Glutamatergic neuron (in vitro differentiated cells): ENCODE data around the gene KCNQ1. TPM values are rescaled to one million over a fixed set of nuclear protein-coding genes. Genes with fewer than 3 reads are reported as not detected.

Source experiments
- DNase-seq: peaks from one replicate; pipeline ENCODE4 v3.0.0; 2022
- H3K27ac Mint-ChIP-seq: one replicate; pipeline ENCODE4 v1.8.0; 2020; ENCODE audit warnings: mild to moderate bottlenecking, mixed read lengths, inconsistent platforms; ENCODE audit not compliant: unreplicated experiment
- H3K27me3 Mint-ChIP-seq: one replicate; pipeline ENCODE4 v1.8.0; 2020; ENCODE audit warnings: mild to moderate bottlenecking, moderate library complexity, mixed read lengths, inconsistent platforms; ENCODE audit not compliant: unreplicated experiment
- H3K36me3 Mint-ChIP-seq: one replicate; pipeline ENCODE4 v1.8.0; 2020; ENCODE audit warnings: mild to moderate bottlenecking, mixed read lengths, inconsistent platforms; ENCODE audit not compliant: unreplicated experiment
- H3K4me1 Mint-ChIP-seq: one replicate; pipeline ENCODE4 v1.8.0; 2020; ENCODE audit warnings: mild to moderate bottlenecking, low read depth, mixed read lengths, inconsistent platforms; ENCODE audit not compliant: unreplicated experiment
- H3K4me3 Mint-ChIP-seq: one replicate; pipeline ENCODE4 v1.8.0; 2020; ENCODE audit warnings: mild to moderate bottlenecking, mixed read lengths, inconsistent platforms; ENCODE audit not compliant: unreplicated experiment
- H3K9me3 Mint-ChIP-seq: one replicate; pipeline ENCODE4 v1.8.0; 2020; ENCODE audit warnings: mild to moderate bottlenecking, moderate library complexity, mixed read lengths, inconsistent platforms; ENCODE audit not compliant: unreplicated experiment
- total RNA-seq: library from RNA; stranded (reverse); fragmentation: NEBNext Ultra II Directional; extraction: Animal tissue kit (Norgen Biotek cat#: 25700); gene quantifications from one replicate; pipeline ENCODE4 v1.2.1, GENCODE V29; 2021; ENCODE audit not compliant: unreplicated experiment
- TF ChIP-seq, protein P1 (sequence below): fragments of 200-600 bp; sonication (generic); IDR thresholded peaks from one replicate; pipeline ENCODE4 v1.5.0; 2021; ENCODE audit not compliant: partially characterized antibody, unreplicated experiment

Gene KCNQ1
- total RNA-seq, 1 donor from 2014 or later = 0.44 TPM

DNA sequence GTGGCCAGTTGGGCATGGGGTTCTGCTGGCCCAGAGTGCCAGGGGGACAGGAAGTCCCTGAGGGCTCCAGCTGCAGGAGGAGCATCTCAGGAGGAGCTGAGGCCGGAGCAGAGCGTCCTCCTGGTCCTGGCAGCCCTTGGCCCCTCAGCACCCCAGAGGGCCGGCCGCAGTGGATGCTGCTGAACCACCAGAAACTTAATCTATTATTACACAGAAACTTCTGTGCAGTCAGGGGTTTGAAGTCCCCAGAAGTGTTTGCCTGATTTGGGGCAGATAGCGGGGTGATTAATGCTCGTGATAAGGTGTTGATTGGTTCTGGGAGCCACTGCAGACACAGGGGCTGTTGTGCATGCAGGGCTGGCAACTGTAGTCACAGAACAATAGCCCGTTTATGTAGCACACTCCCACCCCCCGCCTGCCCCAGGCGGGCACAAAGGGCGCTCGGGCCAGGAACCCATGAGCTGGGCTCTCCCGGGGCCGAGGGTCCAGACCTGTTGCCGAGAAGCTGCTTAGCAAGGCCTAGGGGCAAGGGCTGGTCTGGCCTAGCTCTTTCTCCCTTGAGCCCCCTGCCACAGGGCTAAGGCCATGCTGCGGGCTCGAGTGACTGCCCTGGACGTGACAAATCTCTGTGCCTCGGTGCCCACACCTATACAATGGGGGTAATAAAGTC lies 284.0 kb downstream of the KCNQ1 start:
- no peak overlapping the region for H3K27ac Mint-ChIP-seq
- no peaks in the 10 kb centered on the region for H3K36me3 Mint-ChIP-seq
- peaks cover 5% of the 10 kb centered on the region for H3K27me3 Mint-ChIP-seq
- H3K4me3 Mint-ChIP-seq = no peak overlapping the region
- TF ChIP-seq, protein P1, sequence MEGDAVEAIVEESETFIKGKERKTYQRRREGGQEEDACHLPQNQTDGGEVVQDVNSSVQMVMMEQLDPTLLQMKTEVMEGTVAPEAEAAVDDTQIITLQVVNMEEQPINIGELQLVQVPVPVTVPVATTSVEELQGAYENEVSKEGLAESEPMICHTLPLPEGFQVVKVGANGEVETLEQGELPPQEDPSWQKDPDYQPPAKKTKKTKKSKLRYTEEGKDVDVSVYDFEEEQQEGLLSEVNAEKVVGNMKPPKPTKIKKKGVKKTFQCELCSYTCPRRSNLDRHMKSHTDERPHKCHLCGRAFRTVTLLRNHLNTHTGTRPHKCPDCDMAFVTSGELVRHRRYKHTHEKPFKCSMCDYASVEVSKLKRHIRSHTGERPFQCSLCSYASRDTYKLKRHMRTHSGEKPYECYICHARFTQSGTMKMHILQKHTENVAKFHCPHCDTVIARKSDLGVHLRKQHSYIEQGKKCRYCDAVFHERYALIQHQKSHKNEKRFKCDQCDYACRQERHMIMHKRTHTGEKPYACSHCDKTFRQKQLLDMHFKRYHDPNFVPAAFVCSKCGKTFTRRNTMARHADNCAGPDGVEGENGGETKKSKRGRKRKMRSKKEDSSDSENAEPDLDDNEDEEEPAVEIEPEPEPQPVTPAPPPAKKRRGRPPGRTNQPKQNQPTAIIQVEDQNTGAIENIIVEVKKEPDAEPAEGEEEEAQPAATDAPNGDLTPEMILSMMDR = no peak
- no peak for DNase-seq
- H3K4me1 Mint-ChIP-seq = peaks cover 3% of the 10 kb centered on the region
- H3K9me3 Mint-ChIP-seq = peaks cover 8% of the 10 kb centered on the region

DNA sequence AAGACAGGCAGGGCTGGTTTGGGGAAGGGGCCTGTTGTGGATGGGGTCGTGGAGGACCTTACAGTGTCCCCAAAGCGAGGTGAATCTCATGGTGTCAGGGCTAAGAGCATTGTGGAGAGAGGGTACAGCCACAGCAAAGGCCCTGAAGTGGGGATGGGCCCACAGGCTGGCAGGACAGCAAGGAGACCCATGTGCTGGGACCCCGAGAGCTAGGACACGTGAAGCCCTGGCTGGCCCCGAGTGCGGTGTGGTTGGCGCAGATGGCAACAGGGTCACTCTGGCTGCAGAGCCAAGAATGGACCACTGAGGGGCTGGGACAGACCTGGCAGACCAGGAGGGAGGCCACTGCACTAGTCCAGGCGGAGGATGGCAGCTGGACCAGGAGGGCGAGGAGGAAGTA lies 285.0 kb downstream of the KCNQ1 start:
- no peak for DNase-seq
- Mint-ChIP-seq H3K4me3 (no peak overlapping the region), H3K27ac (no peak overlapping the region), H3K9me3 (peaks cover 8% of the 10 kb centered on the region), H3K36me3 (no peaks in the 10 kb centered on the region), H3K27me3 (peaks cover 3% of the 10 kb centered on the region), H3K4me1 (peaks cover 3% of the 10 kb centered on the region)
- TF ChIP-seq, protein P1 = no peak

DNA sequence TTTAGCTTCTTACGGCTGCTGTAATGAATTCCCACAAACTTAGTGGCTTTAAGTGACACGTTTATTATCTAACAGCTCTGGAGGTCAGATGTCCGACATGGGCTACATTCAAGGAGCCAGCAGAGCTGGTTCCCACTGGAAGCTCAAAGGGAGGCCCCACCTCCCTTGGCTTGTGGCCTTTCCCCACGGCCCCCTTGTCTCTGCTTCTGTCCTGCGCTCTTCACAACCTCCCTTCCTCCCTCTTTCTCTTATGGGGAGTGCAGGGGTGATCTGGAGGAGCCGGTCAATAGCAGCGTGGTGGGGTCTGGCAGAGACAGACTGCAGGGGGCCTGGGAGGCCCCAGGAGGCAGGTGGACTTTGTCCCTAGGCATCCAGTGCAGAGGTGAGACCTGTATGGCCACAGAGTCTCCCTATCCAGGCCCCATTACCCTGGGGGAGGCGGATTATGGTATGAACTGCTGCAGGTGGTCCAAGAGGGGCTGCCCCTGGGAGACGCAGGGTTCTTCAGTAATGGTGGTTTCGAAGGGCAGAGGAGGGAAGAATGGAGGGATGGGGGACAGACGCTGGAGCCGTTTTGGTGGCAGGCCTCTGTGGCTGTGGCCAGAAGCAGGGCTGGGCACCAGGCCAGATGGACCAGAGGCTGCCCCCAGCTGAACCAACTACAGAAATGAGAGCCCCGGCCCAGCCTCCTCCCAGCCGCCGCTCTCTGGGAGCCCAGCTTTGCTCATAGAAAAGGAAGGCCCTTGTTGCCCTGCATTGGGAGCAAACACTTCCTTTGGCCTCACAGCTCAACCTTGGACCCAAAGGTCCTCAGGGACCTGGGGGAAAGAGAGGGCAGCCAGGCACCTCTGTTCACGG lies 285.7 kb downstream of the KCNQ1 start:
- Mint-ChIP-seq H3K4me1 (peaks cover 3% of the 10 kb centered on the region), H3K27me3 (peaks cover 3% of the 10 kb centered on the region), H3K9me3 (peaks cover 8% of the 10 kb centered on the region), H3K36me3 (no peaks in the 10 kb centered on the region), H3K27ac (no peak overlapping the region), H3K4me3 (no peak overlapping the region)
- TF ChIP-seq, protein P1 = no peak
- no peak for DNase-seq

DNA sequence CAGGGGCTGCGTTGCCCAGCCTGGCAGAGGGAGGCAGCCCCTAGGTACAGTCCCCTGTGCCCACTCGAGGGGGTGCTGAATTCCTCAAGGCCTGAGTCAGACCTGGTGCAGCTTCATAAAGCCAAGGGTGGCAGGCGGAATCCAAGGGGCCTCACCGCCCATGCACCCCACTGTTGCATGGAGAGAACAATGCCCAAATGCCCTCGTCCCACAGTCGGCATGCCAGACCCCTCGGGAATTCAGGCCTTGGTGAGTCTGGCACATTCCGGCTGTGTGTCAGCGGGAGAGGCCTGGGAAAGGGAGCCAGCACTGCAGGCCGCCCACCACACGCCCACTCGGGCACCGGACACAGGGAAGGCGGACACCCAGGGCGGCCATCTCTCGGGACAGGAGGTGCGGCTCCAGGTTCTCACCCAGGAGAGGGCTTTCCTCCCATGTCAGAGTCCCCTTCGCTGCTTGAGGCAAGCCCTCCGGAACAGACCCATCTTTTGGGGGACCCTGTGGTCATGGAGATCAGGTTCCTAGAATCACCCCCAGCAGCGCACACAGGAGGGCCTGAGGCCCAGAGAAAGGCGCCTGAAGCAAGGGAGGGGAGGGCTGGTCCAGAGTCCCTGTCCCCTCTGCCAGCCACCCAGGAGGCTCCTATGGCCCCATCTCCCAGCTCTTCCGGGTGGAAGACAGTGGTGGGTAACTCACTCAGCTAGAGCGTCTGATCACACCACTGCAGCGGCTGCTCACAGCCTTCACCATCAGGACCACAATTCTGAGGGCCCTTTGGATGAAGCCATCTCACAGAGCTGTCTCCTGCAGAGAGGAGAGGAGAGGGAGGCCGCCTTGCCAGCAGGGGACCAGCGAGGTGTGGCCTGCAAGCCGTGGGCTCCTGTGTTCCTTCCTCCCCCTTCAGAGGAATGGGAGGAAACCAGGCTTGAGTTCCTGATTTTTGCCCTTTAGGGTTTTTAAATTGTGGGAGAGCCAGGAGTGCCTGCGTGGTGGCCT lies 286.6 kb downstream of the KCNQ1 start:
- Mint-ChIP-seq H3K27ac (no peak overlapping the region), H3K4me1 (no peaks in the 10 kb centered on the region), H3K9me3 (peaks cover 9% of the 10 kb centered on the region), H3K4me3 (no peak overlapping the region), H3K27me3 (peaks cover 6% of the 10 kb centered on the region), H3K36me3 (no peaks in the 10 kb centered on the region)
- TF ChIP-seq, protein P1 = no peak
- no peak for DNase-seq
